K562 (cell line): ENCODE results near the gene CISD3. TPM values are rescaled to one million over a fixed set of nuclear protein-coding genes. Genes with fewer than 3 reads are reported as not detected.

ENCODE experiments used
- ASH1L ChIP-seq: fragments of 450-650 bp; IDR thresholded peaks from 2 replicates; pipeline ENCODE4 v1.6.1; 2018; ENCODE audit warnings: borderline replicate concordance, mild to moderate bottlenecking, low read depth; ENCODE audit not compliant: partially characterized antibody
- CHD1 ChIP-seq: fragments of 200-600 bp; sonication (generic); IDR thresholded peaks from one replicate; pipeline ENCODE4 v1.6.1; 2012; ENCODE audit warnings: mild to moderate bottlenecking, moderate library complexity, low read length, inconsistent platforms
- DDX20 ChIP-seq: fragments of 450-650 bp; IDR thresholded peaks from 2 replicates; pipeline ENCODE4 v1.6.1; 2016; ENCODE audit warnings: missing genetic modification characterization, low read depth, mild to moderate bottlenecking, missing compliant biosample characterization, moderate library complexity
- EHMT2 ChIP-seq: fragments of 450-650 bp; IDR thresholded peaks from 2 replicates; pipeline ENCODE4 v1.6.1; 2018; ENCODE audit warnings: antibody characterized with exemption
- ETV1 ChIP-seq: fragments of 450-650 bp; conservative IDR thresholded peaks from 2 replicates; pipeline ENCODE4 v1.6.1; 2016; ENCODE audit warnings: missing genetic modification characterization, control low read depth, low read depth, missing compliant biosample characterization
- FOSL1 ChIP-seq: fragments of 200-800 bp; sonication (Bioruptor generic); conservative IDR thresholded peaks from 2 replicates; pipeline ENCODE4 v1.6.1; 2016; ENCODE audit warnings: missing genetic modification characterization, missing compliant biosample characterization
- HDAC8 ChIP-seq: fragments of 450-650 bp; IDR thresholded peaks from 2 replicates; pipeline ENCODE4 v1.6.1; 2016; ENCODE audit warnings: mild to moderate bottlenecking, missing genetic modification characterization, moderate library complexity, missing compliant biosample characterization
- HNRNPK ChIP-seq: fragments of 200-400 bp; formaldehyde crosslinking; IDR thresholded peaks from one replicate; pipeline ENCODE4 v1.6.1; 2018; ENCODE audit warnings: mild to moderate bottlenecking, low read depth, low read length; ENCODE audit not compliant: poor library complexity, severe bottlenecking
- MCM2 ChIP-seq: fragments of 450-650 bp; IDR thresholded peaks from 2 replicates; pipeline ENCODE4 v1.6.1; 2017; ENCODE audit warnings: low read depth, mild to moderate bottlenecking
- NCOA2 ChIP-seq, 2 experiments: fragments of 450-650 bp; IDR thresholded peaks; 2 replicates each; pipeline ENCODE4 v1.6.1; 2018; ENCODE audit warnings: mild to moderate bottlenecking in 2 of 2, moderate library complexity in 1 of 2; ENCODE audit not compliant: partially characterized antibody in 2 of 2
- PATZ1 ChIP-seq: fragments of 250-450 bp; sonication (Bioruptor Pico); IDR thresholded peaks from 2 replicates; pipeline ENCODE4 v1.5.0; 2020; ENCODE audit warnings: mild to moderate bottlenecking, borderline replicate concordance
- POLR2B ChIP-seq: fragments of 450-650 bp; IDR thresholded peaks from 2 replicates; pipeline ENCODE4 v1.6.1; 2018; ENCODE audit warnings: low read depth; ENCODE audit not compliant: partially characterized antibody
- PRPF4 ChIP-seq: fragments of 200-400 bp; formaldehyde crosslinking; IDR thresholded peaks from one replicate; pipeline ENCODE4 v1.6.1; 2017; ENCODE audit warnings: low read length, low read depth, mild to moderate bottlenecking; ENCODE audit not compliant: insufficient read depth, poor library complexity, severe bottlenecking
- SETDB1 ChIP-seq: IDR thresholded peaks from one replicate; pipeline ENCODE4 v1.6.1; 2012; ENCODE audit warnings: low read length, control low read depth, inconsistent platforms
- SMAD1 ChIP-seq: fragments of 150-350 bp; IDR thresholded peaks from 2 replicates; pipeline ENCODE4 v1.6.1; 2014; ENCODE audit warnings: low read length, low read depth; ENCODE audit not compliant: partially characterized antibody
- SMARCB1 ChIP-seq: IDR thresholded peaks from 2 replicates; pipeline ENCODE4 v1.6.1; 2011; ENCODE audit warnings: improper control_type of control experiment, low read depth; ENCODE audit not compliant: insufficient read length
- SMC3 ChIP-seq: conservative IDR thresholded peaks from 2 replicates; pipeline ENCODE4 v1.6.1; 2011; ENCODE audit warnings: low read depth, low read length, improper control_type of control experiment; ENCODE audit not compliant: insufficient read depth
- SUPT5H ChIP-seq: fragments of 450-650 bp; IDR thresholded peaks from 2 replicates; pipeline ENCODE4 v1.6.1; 2016
- ZNF668 ChIP-seq: fragments of 250-450 bp; sonication (Bioruptor Pico); IDR thresholded peaks from 2 replicates; pipeline ENCODE4 v1.8.0; 2022; ENCODE audit warnings: mild to moderate bottlenecking, inconsistent platforms
- ZNF707 ChIP-seq: fragments of 250-450 bp; sonication (Bioruptor Pico); conservative IDR thresholded peaks from 2 replicates; pipeline ENCODE4 v1.8.0; 2022; ENCODE audit warnings: inconsistent platforms, mild to moderate bottlenecking, moderate library complexity
- polyA plus RNA-seq, 8 experiments: library from polyadenylated mRNA; depleted of rRNA in 4 of 8; stranded (reverse) in 5 of 8; unstranded in 3 of 8; fragments of >200 nt; fragmentation: Nextera tagmentation in 2 of 8; fragmentation: Illumina TruSeq in 1 of 8; extraction: Ambion mirVana in 2 of 8; extraction: Trizol in 1 of 8; gene quantifications; 2 replicates each; pipeline versions ENCODE4 v1.2.1 to v1.2.3, GENCODE V29; 2011 to 2014; ENCODE audit warnings: inconsistent platforms in 1 of 8, missing spikeins in 1 of 8
- total RNA-seq, 7 experiments: library from RNA; depleted of rRNA in 6 of 7; stranded (reverse); fragments of >200 nt in 6 of 7; fragmentation: Illumina TruSeq in 2 of 7; extraction: Trizol in 2 of 7; gene quantifications; 2 replicates each; pipeline versions ENCODE4 v1.2.1 to v1.2.3, GENCODE V29; 2011 to 2021; ENCODE audit warnings: low replicate concordance in 1 of 7
- TF ChIP-seq, protein P1 (sequence below): fragments of 450-650 bp; IDR thresholded peaks from 2 replicates; pipeline ENCODE4 v1.6.1; 2017; ENCODE audit warnings: mild to moderate bottlenecking, moderate library complexity
- TF ChIP-seq, protein P2 (sequence below): fragments of 250-450 bp; sonication (Bioruptor Pico); IDR thresholded peaks from 2 replicates; pipeline ENCODE4 v1.5.1; 2021; ENCODE audit warnings: mild to moderate bottlenecking

CISD3 gene
- total and polyA plus RNA-seq, 9 of the 15 experiments (the other 6 are each of a cell fraction or from before 2014, with no cell fraction given): 5.0 to 60.7 (median 15.7) TPM

DNA sequence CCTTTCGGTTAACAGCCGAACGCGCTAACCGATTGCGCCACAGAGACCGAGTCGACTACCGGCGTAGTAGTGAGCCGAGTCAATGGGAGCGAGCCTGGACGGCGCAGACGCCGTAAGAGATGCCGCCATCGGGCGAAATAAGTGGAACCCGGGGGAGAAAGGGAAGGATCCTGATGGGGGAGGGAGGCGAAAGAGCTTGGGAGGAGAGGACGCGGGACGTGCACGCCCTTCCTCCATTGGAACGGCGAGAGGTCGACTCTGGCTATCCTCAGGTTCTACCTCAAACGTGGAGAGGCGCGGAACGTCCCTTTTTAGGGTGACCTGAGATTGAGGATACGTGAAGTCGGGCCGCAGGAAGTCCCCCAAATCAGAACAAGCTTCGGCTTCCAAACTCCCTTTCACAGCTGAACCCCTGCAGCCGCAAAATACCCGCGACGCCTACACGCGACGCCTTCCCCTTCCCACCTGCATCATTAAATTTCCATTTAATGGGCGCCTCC lies 21.7 kb downstream of the CISD3 start (continued):
- TF ChIP-seq ASH1L: no peak
- no peak for TF ChIP-seq PRPF4
- TF ChIP-seq NCOA2 (IDR thresholded peaks at IDR 0.05; ENCODE audit: partially characterized antibody in 2 of 2): no peak
- TF ChIP-seq CHD1: no peak
- TF ChIP-seq ETV1 (tag): no peak
- no peak for TF ChIP-seq HDAC8
- no peak for TF ChIP-seq SMC3
- TF ChIP-seq ZNF668 (CRISPR knock-in tag): no peak
- no peak for TF ChIP-seq MCM2
- TF ChIP-seq PATZ1: no peak
- TF ChIP-seq FOSL1: no peak; the same call in 1 of the 2 replicates
- no peak for TF ChIP-seq HNRNPK
- no peak for TF ChIP-seq SMAD1
- no peak for TF ChIP-seq SMARCB1
- TF ChIP-seq, protein P1, sequence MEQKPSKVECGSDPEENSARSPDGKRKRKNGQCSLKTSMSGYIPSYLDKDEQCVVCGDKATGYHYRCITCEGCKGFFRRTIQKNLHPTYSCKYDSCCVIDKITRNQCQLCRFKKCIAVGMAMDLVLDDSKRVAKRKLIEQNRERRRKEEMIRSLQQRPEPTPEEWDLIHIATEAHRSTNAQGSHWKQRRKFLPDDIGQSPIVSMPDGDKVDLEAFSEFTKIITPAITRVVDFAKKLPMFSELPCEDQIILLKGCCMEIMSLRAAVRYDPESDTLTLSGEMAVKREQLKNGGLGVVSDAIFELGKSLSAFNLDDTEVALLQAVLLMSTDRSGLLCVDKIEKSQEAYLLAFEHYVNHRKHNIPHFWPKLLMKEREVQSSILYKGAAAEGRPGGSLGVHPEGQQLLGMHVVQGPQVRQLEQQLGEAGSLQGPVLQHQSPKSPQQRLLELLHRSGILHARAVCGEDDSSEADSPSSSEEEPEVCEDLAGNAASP: no peak
- no peak for TF ChIP-seq EHMT2
- no peak for TF ChIP-seq ZNF707 (CRISPR knock-in tag)
- no peak for TF ChIP-seq SETDB1
- TF ChIP-seq, protein P2, sequence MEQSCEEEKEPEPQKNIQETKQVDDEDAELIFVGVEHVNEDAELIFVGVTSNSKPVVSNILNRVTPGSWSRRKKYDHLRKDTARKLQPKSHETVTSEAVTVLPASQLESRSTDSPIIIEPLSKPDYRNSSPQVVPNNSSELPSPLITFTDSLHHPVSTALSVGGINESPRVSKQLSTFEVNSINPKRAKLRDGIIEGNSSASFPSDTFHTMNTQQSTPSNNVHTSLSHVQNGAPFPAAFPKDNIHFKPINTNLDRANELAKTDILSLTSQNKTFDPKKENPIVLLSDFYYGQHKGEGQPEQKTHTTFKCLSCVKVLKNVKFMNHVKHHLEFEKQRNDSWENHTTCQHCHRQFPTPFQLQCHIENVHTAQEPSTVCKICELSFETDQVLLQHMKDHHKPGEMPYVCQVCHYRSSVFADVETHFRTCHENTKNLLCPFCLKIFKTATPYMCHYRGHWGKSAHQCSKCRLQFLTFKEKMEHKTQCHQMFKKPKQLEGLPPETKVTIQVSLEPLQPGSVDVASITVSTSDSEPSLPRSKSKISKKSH (CRISPR knock-in tag): no peak
- no peak for TF ChIP-seq POLR2B
- 0 out of 2 replicates have a peak, but pooled peaks have one; percentile 45 for TF ChIP-seq SUPT5H
- TF ChIP-seq DDX20 (tag): no peak
